ENCODE measurements around the gene CNTNAP3B. TPM values are rescaled to one million over a fixed set of nuclear protein-coding genes. Genes with fewer than 3 reads are reported as not detected.
"Not testable (repeated sequence)": the region's sequence is repeated elsewhere in the genome, so short reads cannot be mapped to it uniquely, and the experiment has no call there.

Gene CNTNAP3B
- total RNA-seq: not detected

DNA sequence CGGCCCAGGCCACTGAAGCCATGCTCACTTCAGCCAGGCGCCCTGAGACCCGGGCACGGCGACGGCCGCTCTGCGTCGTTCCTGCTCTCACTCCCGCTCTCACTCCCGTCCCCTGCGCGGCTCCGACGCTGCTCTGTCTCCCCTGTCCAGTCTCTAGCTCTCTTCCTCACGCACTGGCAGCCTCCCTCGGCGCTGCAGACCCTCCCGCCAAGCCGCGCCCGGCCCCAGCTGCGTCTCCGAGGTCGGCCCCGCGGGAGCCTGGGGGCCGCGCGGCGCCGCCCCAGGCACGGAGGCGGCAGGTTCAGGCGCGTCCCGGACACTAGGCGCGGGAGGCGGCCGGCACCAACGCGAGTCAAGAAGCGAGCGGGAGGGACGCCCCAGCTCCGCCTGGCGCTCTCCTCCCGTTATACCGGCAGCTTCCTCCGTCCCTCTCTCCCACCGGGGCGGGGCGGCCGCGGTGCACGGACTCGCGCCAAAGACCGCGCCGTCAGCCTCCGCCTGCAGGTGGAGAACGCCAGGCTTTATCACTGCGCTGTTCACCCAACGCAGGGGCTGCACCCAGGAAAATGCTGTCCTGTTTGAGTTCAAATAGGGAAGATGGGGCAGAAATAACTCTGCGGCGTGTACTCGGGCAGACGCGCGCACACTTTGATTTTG is at the start of gene CNTNAP3B:
Gene CNTNAP3B, minus strand, starts transcription at position 354 of the 657 bp plus-strand sequence. Its CDS starts 332 bp downstream, at position 22.
- H3K9me3 Mint-ChIP-seq; H3K27ac Mint-ChIP-seq; ATAC-seq (ENCODE audit: low read depth); H3K4me3 Mint-ChIP-seq; POLR2A ChIA-PET; H3K36me3 Mint-ChIP-seq; H3K4me1 Mint-ChIP-seq; DNase-seq: not testable (repeated sequence)
- H3K27me3 Mint-ChIP-seq: peaks cover 13% of the 10 kb centered on the region

DNA sequence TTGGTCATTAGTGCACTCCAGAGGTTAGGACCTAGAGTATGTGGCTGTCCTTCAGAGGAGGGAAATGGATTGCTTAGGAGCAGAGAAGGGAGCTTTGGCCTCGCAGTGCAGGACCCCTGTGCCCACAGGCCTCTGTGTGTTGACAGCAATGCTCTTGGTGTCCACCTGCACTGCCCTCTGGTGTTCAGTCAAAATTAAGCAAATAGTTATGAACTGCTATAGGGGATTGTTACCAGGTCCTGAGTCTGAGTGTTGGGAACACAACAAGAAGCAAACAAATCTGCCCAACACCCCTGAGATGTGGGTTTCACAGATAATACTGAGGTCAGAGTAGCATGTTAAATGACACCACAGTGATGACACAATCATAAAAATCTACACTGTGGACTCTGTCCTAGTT is 31.1 kb upstream of the CNTNAP3B start:
- DNase-seq; H3K27me3 Mint-ChIP-seq; H3K27ac Mint-ChIP-seq; ATAC-seq (ENCODE audit: low read depth); H3K4me1 Mint-ChIP-seq; H3K4me3 Mint-ChIP-seq; POLR2A ChIA-PET; H3K36me3 Mint-ChIP-seq; H3K9me3 Mint-ChIP-seq: not testable (repeated sequence)

DNA sequence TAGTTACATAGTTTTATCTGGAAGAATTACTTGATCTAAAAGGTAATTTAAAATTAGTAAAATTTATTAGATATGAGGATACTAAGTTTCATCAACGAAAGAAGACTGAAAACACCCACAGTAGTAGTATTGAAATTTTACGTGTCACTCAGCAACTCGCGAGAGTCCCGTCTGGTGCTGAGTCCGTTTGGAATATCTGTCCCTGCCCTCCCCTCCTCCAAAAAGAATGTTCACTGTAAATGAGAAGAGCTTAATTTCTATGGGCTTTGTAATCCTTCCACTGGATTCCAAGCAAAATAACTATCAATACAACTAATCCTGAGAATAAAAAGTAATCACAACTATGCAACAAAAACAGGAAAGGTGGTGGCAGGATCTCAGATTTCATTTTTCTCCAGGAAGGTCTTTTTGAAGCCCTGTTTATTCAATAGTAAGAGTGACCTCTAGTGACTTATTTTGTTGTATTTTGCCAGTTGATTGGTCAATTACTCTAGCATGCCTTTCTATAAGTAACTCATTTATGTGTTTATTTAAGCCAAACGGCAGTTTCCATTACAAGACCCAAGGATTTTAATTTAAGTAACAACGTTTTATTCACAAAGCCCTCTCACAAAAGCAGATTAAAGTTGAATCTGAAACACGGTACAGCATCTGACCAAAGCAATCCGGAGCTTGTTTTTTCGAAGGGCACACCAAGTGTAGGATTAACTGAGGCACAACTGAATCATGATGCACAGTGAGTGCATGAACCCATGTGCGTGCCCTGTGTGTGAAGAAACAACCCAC is 2.0 kb downstream of the CNTNAP3B start:
- H3K27ac Mint-ChIP-seq; H3K9me3 Mint-ChIP-seq; H3K36me3 Mint-ChIP-seq; H3K4me3 Mint-ChIP-seq; H3K4me1 Mint-ChIP-seq; DNase-seq; POLR2A ChIA-PET; ATAC-seq (ENCODE audit: low read depth): not testable (repeated sequence)
- H3K27me3 Mint-ChIP-seq: peaks cover 13% of the 10 kb centered on the region

DNA sequence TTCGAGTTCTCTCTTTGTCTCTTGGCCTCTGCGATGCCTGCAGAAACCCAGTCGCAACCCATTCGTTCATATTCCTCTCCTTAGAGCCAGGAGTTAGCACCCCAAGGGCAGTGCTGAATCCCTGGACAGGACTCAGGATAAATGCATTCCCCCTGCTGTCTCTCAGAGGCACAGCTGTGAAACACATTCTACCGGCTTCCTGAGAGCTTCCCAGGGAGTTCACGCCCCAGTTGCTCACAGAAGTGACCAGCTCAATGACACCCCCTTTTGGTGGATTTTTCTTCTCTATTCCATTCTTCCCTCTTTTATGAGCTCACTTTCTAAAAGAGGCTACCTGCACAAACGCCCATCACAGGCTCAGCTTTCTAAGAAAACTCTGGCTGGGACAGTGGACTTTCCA is 8.2 kb downstream of the CNTNAP3B start:
- H3K4me3 Mint-ChIP-seq; ATAC-seq (ENCODE audit: low read depth); H3K4me1 Mint-ChIP-seq; H3K27me3 Mint-ChIP-seq; POLR2A ChIA-PET; H3K36me3 Mint-ChIP-seq; DNase-seq; H3K27ac Mint-ChIP-seq; H3K9me3 Mint-ChIP-seq: not testable (repeated sequence)

DNA sequence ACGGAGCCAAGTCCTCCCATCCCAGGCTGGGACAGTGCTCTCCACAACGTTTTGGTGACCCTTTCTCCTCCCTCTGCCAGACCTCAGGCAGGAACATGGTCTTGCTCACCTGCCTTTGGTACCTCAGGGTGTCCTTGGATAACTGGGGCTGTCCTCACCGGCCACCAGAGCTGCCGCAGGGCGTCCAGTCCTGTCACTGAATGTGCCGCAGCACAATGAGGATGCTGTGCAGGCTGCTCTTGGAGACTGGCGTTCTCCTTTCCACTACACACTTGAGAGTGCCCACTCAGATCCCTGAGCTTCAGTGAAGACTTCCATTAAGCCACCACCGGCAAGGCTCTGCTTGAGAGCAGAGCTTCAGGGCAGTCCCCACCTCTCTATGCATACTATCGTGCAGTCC is 33.3 kb downstream of the CNTNAP3B start:
- POLR2A ChIA-PET; H3K36me3 Mint-ChIP-seq; ATAC-seq (ENCODE audit: low read depth); H3K4me3 Mint-ChIP-seq; DNase-seq; H3K27ac Mint-ChIP-seq; H3K9me3 Mint-ChIP-seq; H3K27me3 Mint-ChIP-seq; H3K4me1 Mint-ChIP-seq: not testable (repeated sequence)

DNA sequence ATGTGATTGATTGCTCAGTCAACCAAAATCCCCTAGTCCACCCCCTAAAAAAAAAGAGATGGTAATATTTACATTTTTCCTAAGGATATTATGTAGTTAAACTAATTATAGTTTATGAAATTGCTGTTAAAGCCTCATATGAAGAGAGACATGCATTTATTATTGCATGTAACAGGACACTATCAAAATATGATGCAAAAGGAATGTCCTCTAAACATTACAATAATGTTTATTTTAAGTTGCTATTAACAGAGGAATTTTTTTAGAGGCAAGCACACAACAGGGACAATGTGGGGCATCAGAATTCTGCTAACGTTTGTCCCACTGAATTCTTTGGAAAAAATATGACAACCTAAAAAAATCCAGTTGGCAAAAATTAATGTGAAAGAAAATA is 44.7 kb downstream of the CNTNAP3B start:
- ATAC-seq (ENCODE audit: low read depth); H3K9me3 Mint-ChIP-seq; H3K27ac Mint-ChIP-seq; H3K4me3 Mint-ChIP-seq; POLR2A ChIA-PET; H3K36me3 Mint-ChIP-seq; H3K4me1 Mint-ChIP-seq; H3K27me3 Mint-ChIP-seq; DNase-seq: not testable (repeated sequence)

DNA sequence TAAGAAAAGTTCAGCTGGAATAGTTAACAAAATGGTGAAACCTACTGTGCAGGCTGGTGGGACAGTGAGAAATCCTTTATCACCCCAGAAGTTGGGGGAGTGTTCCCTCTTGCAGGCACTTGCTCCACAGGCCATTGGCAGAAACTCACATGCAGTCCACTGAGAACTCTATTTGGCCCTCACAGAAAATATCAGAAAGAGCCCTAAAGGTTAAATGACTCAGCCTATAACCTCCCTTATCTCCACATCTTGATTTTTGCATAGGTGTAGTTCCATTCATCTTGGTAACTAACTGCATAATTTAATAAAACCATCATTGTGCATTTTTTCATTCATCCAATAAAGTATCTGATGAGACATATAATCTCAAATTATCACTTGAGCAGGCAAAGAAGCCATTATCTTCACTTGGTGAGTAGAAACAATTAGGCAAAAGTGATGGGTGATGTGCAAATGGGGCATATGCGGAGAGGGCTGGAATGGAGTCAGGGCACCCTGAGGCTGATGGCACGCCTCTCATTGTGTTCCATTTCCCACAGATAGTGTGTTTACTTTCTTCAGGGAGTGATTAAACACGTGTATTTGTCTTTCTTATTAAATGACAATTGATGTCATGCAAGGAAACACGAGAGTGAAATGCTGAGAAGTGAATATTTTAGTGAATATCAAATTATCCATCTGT is 45.2 kb downstream of the CNTNAP3B start:
- ATAC-seq (ENCODE audit: low read depth); H3K4me1 Mint-ChIP-seq; H3K36me3 Mint-ChIP-seq; DNase-seq; H3K27ac Mint-ChIP-seq; H3K4me3 Mint-ChIP-seq; H3K9me3 Mint-ChIP-seq; H3K27me3 Mint-ChIP-seq; POLR2A ChIA-PET: not testable (repeated sequence)

DNA sequence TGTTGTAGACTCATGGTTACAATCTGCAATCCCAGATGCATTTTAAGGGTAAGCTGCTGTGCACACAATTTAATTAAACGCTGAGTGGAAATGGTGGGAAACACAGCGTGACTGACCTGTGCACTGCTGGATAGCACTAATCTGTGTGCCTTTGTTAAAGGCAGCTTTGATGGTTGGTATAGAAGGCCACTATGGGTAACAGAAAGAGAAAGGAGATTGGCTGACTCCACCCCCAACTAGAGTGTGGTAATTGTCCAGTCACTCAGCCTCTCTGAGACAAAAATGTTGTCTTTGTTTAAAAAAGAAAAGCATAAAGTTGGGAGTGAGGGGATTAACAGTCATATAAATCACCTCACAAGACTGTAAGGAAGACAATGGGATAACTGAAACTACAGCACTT is 48.9 kb downstream of the CNTNAP3B start:
- DNase-seq; H3K27me3 Mint-ChIP-seq; H3K9me3 Mint-ChIP-seq; H3K36me3 Mint-ChIP-seq; ATAC-seq (ENCODE audit: low read depth); H3K4me3 Mint-ChIP-seq; H3K27ac Mint-ChIP-seq; H3K4me1 Mint-ChIP-seq; POLR2A ChIA-PET: not testable (repeated sequence)

DNA sequence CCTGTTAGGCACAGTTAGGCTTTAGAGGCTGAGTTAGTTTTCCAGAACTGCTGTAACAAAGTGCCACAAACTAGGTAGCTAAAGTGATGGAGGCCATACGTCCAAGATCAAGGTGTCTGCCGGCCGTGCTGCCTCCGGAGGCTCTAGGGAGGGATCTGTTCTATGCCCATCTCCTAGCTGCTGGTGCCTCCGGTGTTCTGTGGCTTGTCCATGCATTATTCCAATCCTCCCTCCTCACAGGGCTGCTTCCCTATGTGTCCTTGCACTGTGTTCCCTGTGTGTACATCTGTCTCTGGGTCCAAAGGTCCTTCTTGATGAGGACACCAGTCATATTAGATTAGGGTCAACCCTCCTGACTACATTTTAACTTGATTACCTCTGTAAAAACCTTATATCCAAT is 54.4 kb downstream of the CNTNAP3B start:
- H3K36me3 Mint-ChIP-seq; H3K4me3 Mint-ChIP-seq; H3K9me3 Mint-ChIP-seq; POLR2A ChIA-PET; H3K4me1 Mint-ChIP-seq; H3K27ac Mint-ChIP-seq; H3K27me3 Mint-ChIP-seq; DNase-seq; ATAC-seq (ENCODE audit: low read depth): not testable (repeated sequence)

DNA sequence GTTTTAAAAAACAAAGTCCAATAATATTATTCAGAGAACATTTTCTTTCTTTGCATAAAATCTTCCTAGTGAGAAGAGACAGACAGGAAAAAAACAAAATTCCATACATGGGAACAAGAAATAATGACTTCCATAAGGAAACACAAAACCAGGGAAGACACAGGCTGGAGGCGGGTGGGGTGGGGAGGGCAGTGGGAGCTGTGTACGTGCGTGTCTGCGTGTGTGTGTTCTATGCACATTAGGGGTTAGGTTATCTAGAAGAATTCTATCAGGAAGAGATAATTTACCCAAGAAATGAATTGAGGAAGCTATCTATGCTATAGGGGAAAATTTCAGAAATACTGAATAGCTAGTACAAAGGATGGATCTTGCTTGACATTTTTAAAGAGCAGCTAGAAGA is 58.2 kb downstream of the CNTNAP3B start:
- POLR2A ChIA-PET, H3K27me3 Mint-ChIP-seq: not testable (repeated sequence)

DNA sequence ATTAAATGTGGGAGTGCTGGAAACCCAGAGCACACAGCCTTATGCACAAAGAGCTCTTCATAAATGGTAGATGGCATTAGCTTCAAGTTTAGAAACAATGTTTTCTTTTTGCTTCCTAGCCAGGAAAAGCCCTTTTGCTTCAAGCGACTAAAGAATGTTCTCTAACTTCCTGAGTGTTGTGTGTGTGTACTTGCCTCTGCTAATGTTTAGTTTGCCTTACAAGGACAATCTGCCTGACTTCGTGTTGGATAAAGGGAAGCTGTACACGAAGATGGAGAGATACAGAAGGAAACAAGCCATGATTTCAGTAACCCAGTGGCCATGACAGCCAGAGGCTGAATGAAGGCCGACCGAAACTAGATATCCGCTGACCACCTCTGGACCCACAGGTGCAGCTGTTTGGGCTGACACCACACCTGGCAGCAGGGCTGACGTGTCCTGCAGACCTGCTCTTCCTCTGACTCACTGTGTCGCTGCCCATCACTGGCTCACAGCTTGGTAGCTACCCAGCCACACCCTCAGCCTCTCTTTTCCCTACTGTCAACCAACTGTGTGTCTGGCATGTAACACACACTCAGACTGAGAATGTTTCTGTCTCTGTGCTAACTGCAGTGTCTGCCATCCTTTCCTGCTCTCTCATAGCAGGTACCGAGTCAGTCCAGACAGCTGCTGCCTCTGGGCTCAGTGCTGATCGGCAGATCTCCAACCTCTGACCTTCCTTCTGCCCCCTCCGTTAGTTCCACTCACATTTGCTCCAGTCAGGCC is 59.0 kb downstream of the CNTNAP3B start:
- H3K27me3 Mint-ChIP-seq; H3K4me3 Mint-ChIP-seq; H3K36me3 Mint-ChIP-seq; POLR2A ChIA-PET; ATAC-seq (ENCODE audit: low read depth); H3K27ac Mint-ChIP-seq; H3K9me3 Mint-ChIP-seq; H3K4me1 Mint-ChIP-seq; DNase-seq: not testable (repeated sequence)

More for the DNA sequence above, 58.2 kb downstream of the CNTNAP3B start:
- not testable (repeated sequence) for H3K4me1 Mint-ChIP-seq; DNase-seq; H3K27ac Mint-ChIP-seq; H3K4me3 Mint-ChIP-seq; H3K9me3 Mint-ChIP-seq; H3K36me3 Mint-ChIP-seq; ATAC-seq (ENCODE audit: low read depth)

DNA sequence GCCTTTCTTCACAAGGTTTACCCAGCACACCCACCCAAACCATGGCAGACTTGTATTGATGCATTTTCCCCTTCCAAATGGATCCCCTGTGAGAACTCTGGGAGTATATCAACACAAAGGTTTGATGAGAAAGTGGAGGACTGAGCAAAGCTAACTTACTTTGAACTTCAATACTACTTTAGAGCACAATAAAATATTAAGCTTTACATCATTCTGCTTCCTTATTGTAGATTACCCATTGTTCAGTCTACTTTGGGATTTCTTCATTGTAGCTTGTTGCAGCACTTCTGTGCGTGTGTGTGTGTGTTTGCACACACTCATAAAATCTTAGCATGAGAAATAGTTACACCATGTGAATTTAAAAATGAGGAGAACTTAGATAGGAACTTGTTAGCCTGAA is 75.4 kb downstream of the CNTNAP3B start:
- DNase-seq; H3K36me3 Mint-ChIP-seq; H3K4me3 Mint-ChIP-seq; POLR2A ChIA-PET; H3K4me1 Mint-ChIP-seq; ATAC-seq (ENCODE audit: low read depth); H3K27me3 Mint-ChIP-seq; H3K27ac Mint-ChIP-seq; H3K9me3 Mint-ChIP-seq: not testable (repeated sequence)

DNA sequence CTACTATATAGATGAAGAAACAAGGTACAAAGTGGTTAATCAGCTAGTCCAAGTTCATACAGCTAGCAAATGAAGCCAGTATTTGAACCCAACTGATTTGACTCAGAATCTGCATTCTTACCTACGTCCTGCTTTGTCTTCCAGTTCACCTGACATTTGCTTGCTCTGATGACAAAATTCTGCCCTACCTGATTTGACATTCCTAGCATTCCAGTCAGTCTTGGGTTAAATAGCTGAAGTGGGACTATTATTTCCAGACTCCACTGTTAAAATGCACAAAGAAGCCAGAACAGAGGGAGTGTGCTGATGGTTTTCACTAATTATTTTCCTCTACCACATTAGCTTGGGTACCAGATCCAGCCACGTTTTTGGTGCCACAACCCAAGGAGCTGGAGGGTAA is 78.5 kb downstream of the CNTNAP3B start:
- H3K4me3 Mint-ChIP-seq; H3K9me3 Mint-ChIP-seq; H3K36me3 Mint-ChIP-seq; ATAC-seq (ENCODE audit: low read depth); H3K4me1 Mint-ChIP-seq; DNase-seq; H3K27me3 Mint-ChIP-seq; H3K27ac Mint-ChIP-seq; POLR2A ChIA-PET: not testable (repeated sequence)
